ENCODE data around the gene KCNK16.

The KCNK16 gene

DNA sequence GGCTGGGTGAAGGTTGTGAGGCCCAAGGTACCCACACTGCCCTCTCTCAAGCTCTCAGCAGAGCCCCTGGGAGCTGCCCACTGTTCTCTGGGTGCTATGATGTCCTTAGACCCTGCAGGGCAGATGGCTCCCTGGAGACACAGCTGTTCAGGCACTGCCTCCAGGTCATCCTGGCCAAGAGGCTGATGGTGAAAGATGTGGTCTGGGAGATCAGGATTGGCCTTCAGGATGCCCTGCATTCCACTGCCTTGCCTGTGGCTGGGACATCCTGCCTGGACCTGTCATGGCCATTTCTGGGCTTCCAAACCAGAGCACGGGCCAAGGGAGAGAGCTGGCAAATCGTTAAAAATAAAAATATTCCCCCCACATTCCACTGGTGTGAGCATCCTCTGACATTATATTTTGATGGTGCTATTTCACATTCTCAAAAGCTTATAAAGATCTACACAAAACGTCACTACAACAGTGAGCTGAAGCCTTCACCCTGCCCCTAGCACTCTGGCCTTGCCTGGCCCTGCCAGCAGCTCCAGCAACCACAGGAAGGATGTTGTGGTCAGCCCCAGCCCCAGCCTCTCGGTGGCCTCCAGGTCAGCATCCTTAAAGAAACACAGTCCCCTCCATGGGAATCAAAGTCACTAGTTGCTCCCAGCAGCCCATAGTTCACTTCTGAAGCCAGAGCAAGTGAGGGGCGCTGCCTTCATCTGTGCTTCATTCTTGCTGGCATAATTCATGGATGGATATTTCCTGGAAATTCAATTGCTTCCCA lies 13.5 kb upstream of the KCNK16 start:
- H3K4me3 ChIP-seq (ENCODE audit: control insufficient read depth, low read depth, low read length): no peak overlapping the region
- TF ChIP-seq, protein P1, sequence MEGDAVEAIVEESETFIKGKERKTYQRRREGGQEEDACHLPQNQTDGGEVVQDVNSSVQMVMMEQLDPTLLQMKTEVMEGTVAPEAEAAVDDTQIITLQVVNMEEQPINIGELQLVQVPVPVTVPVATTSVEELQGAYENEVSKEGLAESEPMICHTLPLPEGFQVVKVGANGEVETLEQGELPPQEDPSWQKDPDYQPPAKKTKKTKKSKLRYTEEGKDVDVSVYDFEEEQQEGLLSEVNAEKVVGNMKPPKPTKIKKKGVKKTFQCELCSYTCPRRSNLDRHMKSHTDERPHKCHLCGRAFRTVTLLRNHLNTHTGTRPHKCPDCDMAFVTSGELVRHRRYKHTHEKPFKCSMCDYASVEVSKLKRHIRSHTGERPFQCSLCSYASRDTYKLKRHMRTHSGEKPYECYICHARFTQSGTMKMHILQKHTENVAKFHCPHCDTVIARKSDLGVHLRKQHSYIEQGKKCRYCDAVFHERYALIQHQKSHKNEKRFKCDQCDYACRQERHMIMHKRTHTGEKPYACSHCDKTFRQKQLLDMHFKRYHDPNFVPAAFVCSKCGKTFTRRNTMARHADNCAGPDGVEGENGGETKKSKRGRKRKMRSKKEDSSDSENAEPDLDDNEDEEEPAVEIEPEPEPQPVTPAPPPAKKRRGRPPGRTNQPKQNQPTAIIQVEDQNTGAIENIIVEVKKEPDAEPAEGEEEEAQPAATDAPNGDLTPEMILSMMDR (conservative IDR thresholded peaks at IDR 0.05; ENCODE audit: control insufficient read depth, insufficient read depth, low read depth, low read length): no peak
- no peak for DNase-seq (ENCODE audit: low read depth)

DNA sequence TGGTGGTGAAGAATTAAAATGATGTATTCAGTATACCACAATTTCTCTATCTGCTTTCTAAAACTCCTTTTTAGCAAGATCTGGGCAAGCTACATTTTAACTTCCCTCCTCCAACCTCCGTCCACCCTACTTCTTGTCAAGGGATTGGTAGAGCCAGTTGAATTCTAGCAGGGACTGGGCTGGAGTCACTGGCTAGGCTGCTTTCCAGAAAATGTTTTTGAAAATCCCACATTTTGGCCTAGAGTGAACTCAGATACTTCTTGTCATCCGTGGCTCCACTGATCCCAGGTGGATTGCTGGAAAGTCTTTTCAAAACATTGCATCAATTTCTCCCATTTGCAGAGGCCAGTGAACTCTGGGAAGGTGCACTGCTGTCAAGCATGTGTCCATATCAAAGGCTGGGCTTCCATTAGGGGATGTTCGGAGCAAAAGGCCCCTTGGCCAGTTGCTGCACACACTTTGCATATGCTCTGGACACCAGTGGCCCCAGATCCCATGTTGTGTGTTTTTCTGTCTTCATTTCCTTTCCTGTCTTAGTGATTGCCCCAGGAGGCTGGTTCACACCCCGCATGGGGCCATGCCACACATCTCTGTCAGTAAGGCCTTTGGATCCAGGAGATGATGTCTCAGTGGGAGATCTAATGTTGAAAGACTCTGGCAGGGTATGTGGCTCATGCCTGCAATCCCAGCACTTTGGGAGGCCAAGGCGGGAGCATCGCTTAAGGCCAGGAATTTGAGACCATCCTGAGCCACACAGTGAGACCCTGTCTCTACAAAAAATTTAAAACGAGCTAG lies 11.3 kb upstream of the KCNK16 start:
- TF ChIP-seq, protein P1 (conservative IDR thresholded peaks at IDR 0.05; ENCODE audit: control insufficient read depth, insufficient read depth, low read depth, low read length): no peak
- no peak overlapping the region for H3K4me3 ChIP-seq (ENCODE audit: control insufficient read depth, low read depth, low read length)
- no peak for DNase-seq (ENCODE audit: low read depth)

DNA sequence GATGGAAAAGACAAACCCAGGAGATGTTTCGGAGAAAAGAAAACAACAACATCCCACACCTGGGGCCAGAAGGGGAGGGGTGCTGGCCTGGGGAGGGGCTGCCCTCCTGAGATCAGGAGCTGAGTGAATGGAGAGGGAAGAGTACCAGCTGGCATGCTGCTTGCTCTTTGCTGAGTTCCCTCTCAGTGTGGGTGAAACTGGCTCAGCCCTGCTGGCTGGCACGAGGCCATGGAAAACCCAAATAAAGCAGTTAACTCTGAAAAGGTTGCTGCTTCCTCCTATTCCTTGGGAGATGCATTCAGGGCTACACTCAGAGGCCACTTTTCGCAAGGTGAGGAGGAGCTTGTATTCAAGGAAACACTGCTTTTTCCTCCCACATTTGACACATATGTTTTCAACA lies 8.0 kb upstream of the KCNK16 start:
- TF ChIP-seq, protein P1 (conservative IDR thresholded peaks at IDR 0.05; ENCODE audit: control insufficient read depth, insufficient read depth, low read depth, low read length): no peak
- DNase-seq (ENCODE audit: low read depth): no peak
- H3K4me3 ChIP-seq (ENCODE audit: control insufficient read depth, low read depth, low read length): no peak overlapping the region

DNA sequence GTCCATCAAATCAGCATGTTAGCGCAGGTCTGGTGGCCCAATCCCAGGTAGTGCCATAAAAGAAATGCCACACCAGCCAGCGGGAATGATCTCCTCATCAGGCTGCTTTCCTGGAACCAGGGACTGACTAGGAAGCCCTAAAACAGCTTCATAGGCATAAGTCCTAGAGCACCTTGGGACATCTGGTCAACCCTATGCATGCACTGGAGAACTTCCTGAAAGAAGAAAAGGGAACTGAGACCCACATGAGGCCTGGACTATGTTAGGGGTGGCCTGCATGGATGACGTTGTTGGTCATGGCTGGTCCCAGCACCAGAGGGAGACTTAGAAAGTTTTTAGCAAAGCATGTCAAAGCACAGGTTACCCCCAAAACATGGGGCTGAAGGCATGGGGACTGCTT lies 7.6 kb upstream of the KCNK16 start:
- TF ChIP-seq, protein P1 (conservative IDR thresholded peaks at IDR 0.05; ENCODE audit: control insufficient read depth, insufficient read depth, low read depth, low read length): no peak
- no peak for DNase-seq (ENCODE audit: low read depth)
- H3K4me3 ChIP-seq (ENCODE audit: control insufficient read depth, low read depth, low read length): no peak overlapping the region

DNA sequence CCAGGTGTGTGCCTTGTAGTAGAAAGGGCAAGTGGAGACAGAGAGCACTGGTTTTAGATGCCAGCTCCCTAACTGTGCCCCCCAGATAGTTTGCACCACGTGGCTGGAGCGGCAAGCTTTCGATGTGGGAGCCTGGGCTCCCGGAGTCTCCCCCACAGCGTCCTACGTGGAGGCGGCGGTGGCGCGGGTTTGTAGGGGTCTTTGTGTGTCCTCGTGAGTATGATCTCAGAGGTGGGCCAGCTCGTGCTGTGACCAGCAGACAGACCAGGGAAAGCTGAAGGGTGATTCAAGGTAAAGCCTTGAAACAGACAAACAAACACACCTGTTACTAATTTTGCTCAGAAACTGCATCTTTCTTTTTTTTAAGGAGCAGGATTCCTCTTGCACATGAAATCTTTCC lies 5.6 kb upstream of the KCNK16 start:
- TF ChIP-seq, protein P1 (conservative IDR thresholded peaks at IDR 0.05; ENCODE audit: control insufficient read depth, insufficient read depth, low read depth, low read length): no peak
- no peak for DNase-seq (ENCODE audit: low read depth)
- H3K4me3 ChIP-seq (ENCODE audit: control insufficient read depth, low read depth, low read length): no peak overlapping the region

DNA sequence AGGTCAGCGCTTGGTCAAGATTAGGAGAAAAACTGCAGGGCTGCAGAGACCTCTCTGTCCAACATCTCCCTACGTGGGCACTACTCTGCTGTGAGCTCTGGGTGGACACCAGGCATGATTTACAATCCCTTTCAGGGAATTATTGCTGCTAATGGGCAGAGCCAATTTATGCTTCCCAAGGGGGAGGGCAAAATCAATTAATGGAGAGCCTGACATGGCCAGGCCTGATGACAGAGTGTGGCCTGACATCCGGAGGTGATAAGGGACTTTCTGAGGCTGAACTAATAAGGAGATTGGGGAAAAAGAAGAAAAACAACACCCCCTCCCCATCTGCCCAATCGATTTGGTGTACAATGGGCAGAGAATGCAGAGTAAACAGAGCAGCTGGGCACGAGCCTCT lies 5.0 kb upstream of the KCNK16 start:
- TF ChIP-seq, protein P1 (conservative IDR thresholded peaks at IDR 0.05; ENCODE audit: control insufficient read depth, insufficient read depth, low read depth, low read length): no peak
- no peak overlapping the region for H3K4me3 ChIP-seq (ENCODE audit: control insufficient read depth, low read depth, low read length)
- DNase-seq (ENCODE audit: low read depth): no peak
